Left lung (tissue), 10 donors: Measurements from ENCODE around the gene SLIT3. TPM values are rescaled to one million over a fixed set of nuclear protein-coding genes. Genes with fewer than 3 reads are reported as not detected.

Experiments
- ATAC-seq: fragments of 200-7000 bp; cut with Tn5 transposase; one replicate; pipeline ENCODE4 v1.9.1; 2020; ENCODE audit warnings: moderate library complexity
- DNase-seq, 4 donors: peaks; one replicate each; pipeline ENCODE4 v3.0.0-alpha.2; 2013 to 2020
- H3K27ac ChIP-seq, 2 donors: fragments of 200-600 bp; sonication (generic) in 1 of 2; one replicate each; pipeline versions ENCODE4 v1.5.0 to v1.8.0; 2020 to 2021
- H3K27me3 ChIP-seq, 2 donors: fragments of 200-600 bp; sonication (generic) in 1 of 2; one replicate each; pipeline versions ENCODE4 v1.5.0 to v1.8.0; 2020 to 2021
- H3K36me3 ChIP-seq, 2 donors: fragments of 200-600 bp; sonication (generic) in 1 of 2; one replicate each; pipeline versions ENCODE4 v1.5.0 to v1.8.0; 2020 to 2021
- H3K4me1 ChIP-seq, 2 donors: fragments of 200-600 bp; one replicate each; pipeline ENCODE4 v1.8.0; 2021
- H3K4me3 ChIP-seq, 2 donors: fragments of 200-600 bp; sonication (generic) in 1 of 2; one replicate each; pipeline versions ENCODE4 v1.5.0 to v1.8.0; 2020 to 2021; ENCODE audit warnings: mild to moderate bottlenecking in 1 of 2
- H3K9me3 ChIP-seq, 2 donors: fragments of 200-600 bp; sonication (generic) in 1 of 2; one replicate each; pipeline versions ENCODE4 v1.5.0 to v1.8.0; 2020 to 2021
- intact Hi-C, 2 donors: fragments of 100-400 bp; cut with DNase I; formaldehyde crosslinking; loops; one replicate each; pipeline versions ENCODE4 v1.11.2 to v1.14.2; 2022
- polyA plus RNA-seq, 6 donors: library from polyadenylated mRNA; unstranded; fragments of 120-200 nt; gene quantifications; one replicate each; pipeline ENCODE4 v1.2.1, GENCODE V29; 2013; ENCODE audit not compliant: insufficient read length in 6 of 6
- total RNA-seq, 2 donors: library from RNA; stranded (reverse); fragmentation: NEBNext Ultra II Directional; extraction: Animal tissue kit (Norgen Biotek cat#: 25700); gene quantifications; one replicate each; pipeline ENCODE4 v1.2.1, GENCODE V29; 2021
- TF ChIP-seq, protein P1 (sequence below), 2 donors: fragments of 200-600 bp; sonication (generic) in 1 of 2; IDR thresholded peaks; one replicate each; pipeline versions ENCODE4 v1.5.0 to v1.8.0; 2021; ENCODE audit warnings: antibody characterized with exemption in 2 of 2
- donor health status: DM: no; HTN: yes; CAD: no.
- donor health status: DM: no; HTN: no; CAD: no.

Gene SLIT3
- total and polyA plus RNA-seq, 8 donors, result 37.6 to 77.1 (median 45.9) TPM

DNA sequence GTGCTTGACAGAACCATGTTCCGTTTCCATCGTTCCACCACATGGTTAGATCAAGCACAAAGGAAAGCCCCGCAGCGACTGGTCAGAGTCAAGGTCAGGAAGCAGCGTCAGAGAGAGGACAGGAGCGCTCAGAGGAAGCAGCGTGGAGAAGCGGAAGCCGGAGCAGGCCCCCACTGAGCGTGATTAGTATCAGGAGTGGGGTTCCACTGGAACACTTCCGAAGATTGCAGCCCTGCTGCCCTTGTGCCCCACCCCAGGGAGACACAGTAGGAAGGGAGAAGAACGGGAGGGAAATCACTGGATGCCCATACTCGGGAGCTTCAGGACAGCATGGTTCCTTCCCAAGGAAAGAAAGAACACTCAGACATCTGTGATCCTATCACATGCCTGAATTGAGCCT is 532.8 kb downstream of the SLIT3 start:
- Histone ChIP-seq H3K4me1 (no peaks in the 10 kb centered on the region), H3K27ac (no peak overlapping the region), H3K9me3 (peaks cover 0 to 3% of the 10 kb centered on the region in 2 donors), H3K27me3 (peaks cover 0 to 17% of the 10 kb centered on the region in 2 donors), H3K36me3 (no peaks in the 10 kb centered on the region), H3K4me3 (no peak overlapping the region)
- no peak for DNase-seq
- TF ChIP-seq, protein P1, sequence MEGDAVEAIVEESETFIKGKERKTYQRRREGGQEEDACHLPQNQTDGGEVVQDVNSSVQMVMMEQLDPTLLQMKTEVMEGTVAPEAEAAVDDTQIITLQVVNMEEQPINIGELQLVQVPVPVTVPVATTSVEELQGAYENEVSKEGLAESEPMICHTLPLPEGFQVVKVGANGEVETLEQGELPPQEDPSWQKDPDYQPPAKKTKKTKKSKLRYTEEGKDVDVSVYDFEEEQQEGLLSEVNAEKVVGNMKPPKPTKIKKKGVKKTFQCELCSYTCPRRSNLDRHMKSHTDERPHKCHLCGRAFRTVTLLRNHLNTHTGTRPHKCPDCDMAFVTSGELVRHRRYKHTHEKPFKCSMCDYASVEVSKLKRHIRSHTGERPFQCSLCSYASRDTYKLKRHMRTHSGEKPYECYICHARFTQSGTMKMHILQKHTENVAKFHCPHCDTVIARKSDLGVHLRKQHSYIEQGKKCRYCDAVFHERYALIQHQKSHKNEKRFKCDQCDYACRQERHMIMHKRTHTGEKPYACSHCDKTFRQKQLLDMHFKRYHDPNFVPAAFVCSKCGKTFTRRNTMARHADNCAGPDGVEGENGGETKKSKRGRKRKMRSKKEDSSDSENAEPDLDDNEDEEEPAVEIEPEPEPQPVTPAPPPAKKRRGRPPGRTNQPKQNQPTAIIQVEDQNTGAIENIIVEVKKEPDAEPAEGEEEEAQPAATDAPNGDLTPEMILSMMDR (IDR thresholded peaks at IDR 0.05), result no peak
- intact Hi-C loops, result no loop called here
- no peak for ATAC-seq

DNA sequence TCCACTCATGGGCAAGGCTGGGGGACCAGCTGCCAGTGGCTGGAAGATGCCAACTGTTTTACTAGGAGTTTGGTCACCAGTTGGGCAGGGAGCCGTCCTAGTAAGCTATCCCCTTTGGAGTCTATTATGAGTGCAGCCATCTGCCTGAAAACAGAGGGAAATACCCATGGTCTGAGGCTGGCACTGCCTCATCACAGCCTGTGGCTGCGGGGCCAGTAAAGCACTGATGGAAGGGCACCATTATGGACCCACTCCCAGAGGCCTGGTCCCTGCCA is 534.6 kb downstream of the SLIT3 start:
- no peaks in the 10 kb centered on the region for H3K4me1 ChIP-seq
- H3K9me3 ChIP-seq, result peaks cover 0 to 3% of the 10 kb centered on the region in 2 donors
- peaks cover 0 to 6% of the 10 kb centered on the region in 2 donors for H3K27me3 ChIP-seq
- H3K4me3 ChIP-seq, result no peak overlapping the region
- ATAC-seq (no peak), DNase-seq (no peak)
- no peaks in the 10 kb centered on the region for H3K36me3 ChIP-seq
- TF ChIP-seq, protein P1 (IDR thresholded peaks at IDR 0.05), result no peak
- intact Hi-C loops, result no loop called here
- no peak overlapping the region for H3K27ac ChIP-seq

DNA sequence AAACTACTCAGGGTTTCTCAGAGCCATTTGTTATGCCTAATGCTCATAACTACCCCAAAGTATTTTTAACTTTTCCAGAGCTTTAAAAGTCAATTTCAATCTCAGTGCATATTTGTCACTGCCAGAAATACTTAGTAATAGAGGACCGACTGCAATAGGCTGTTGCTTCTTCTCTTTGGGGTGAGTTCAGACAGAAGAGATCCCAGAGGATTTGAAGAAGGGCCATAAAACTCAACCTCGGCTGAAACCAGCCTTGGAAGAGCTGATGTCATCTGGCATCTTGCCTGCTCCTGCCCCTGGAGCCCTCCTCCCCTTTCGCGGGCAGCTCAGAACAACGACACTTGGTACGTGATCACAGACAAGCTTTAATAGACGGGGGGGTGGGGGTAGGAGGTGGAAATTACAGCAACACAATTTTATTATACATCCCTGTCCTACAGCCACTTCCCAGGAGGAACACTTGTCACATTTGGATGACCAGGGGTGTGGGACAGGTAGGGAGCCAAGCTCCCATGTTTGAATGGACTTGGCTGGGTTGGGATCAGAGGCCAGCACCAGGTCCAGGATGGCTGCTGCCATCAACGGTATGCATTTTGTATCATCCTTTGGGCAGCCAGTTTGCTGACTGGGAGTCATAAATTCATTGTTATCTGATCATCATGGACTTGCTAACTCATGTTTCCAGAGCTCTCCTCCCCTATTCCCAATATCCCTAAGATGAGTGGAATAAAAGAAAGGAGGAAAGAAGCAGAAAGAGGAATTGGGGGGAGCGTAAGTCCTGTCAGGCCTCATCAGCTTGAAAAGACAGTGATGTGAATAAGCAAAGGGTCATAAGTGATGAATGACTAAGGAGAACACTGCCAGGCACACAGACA is 535.2 kb downstream of the SLIT3 start:
- intact Hi-C loops, result no loop called here
- ATAC-seq, result no peak
- TF ChIP-seq, protein P1 (IDR thresholded peaks at IDR 0.05), result no peak
- no peak overlapping the region for H3K27ac ChIP-seq
- no peaks in the 10 kb centered on the region for H3K4me1 ChIP-seq
- no peaks in the 10 kb centered on the region for H3K36me3 ChIP-seq
- DNase-seq, result peak in 1 of 4 donors; percentile 26
- peaks cover 0 to 3% of the 10 kb centered on the region in 2 donors for H3K9me3 ChIP-seq
- peaks cover 0 to 6% of the 10 kb centered on the region in 2 donors for H3K27me3 ChIP-seq
- H3K4me3 ChIP-seq, result no peak overlapping the region

DNA sequence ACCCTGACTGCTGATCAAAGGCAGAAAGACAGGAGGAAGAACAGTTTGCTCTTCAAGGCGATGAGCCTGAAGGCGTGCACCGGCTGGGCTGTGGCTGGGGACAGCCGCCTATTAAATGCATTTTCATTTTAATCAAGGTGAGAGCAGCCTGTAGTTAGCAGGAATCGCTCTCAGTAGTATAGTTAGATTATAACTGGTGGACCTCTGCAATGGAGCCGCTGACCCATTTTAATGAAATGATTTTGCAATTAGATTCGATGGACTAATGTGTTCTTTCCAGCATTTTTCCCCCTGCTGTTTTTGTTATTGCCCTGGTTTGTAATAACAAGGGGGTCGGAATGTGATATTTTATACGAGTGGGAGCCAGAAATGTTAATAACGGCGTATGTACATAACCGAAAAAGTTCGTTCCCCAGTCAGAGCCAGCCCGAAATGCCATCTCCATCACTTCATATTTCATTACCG is 535.8 kb downstream of the SLIT3 start:
- ATAC-seq (no peak), DNase-seq (no peak)
- Histone ChIP-seq H3K9me3 (peaks cover 0 to 3% of the 10 kb centered on the region in 2 donors), H3K27ac (no peak overlapping the region), H3K4me1 (no peaks in the 10 kb centered on the region), H3K36me3 (no peaks in the 10 kb centered on the region), H3K4me3 (no peak overlapping the region), H3K27me3 (peaks cover 0 to 7% of the 10 kb centered on the region in 2 donors)
- TF ChIP-seq, protein P1 (IDR thresholded peaks at IDR 0.05), result no peak
- intact Hi-C loops, result no loop called here

DNA sequence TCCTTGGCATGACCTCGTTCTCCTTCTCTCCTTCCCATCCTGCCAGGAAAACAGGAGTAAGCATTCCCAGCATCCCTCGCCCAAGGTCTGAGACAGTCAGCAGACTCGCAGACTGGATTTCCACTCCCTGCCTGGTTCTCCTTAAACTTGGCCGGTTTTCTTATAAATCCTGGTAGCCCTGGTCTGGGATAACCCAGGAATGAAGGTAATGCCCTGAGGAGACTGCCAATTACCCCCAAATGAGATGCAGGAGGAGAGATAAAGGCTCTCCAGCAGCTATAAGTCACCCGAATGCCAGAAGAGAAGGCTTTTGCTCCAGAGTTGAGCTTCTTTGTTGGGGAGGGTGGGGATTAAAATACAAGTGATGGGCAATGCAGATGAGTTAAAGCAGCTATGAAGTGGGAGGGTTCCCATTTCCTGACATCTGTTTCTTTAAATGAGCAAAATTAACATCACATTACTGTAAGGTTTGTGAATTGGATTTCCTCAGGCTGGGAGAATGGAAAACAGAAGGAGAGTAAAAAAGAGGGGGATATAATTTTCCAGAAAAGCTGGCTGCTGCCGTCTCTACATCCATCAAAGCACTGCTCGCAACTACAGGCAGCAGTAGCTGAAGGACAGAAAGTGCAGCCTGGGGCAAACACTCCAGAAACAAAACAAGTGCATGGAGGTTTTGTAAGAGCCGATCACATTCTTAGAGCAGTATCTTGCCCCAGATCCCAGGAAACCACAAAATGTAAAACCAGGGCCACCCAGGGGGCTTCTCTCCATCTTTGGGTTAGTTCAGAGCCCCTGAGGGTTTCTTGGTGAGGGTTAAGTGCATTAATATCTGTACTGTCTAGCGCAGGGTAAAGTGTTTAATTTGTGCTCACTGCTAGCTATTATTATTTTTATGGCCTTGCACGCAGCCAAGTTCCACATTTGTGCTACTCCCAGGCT is 544.2 kb downstream of the SLIT3 start:
- Histone ChIP-seq H3K36me3 (no peaks in the 10 kb centered on the region), H3K4me3 (no peak overlapping the region), H3K27me3 (peaks cover 0 to 21% of the 10 kb centered on the region in 2 donors), H3K27ac (no peak overlapping the region), H3K9me3 (no peaks in the 10 kb centered on the region), H3K4me1 (no peaks in the 10 kb centered on the region)
- intact Hi-C loops, result no loop called here
- ATAC-seq, result no peak
- DNase-seq, result no peak
- TF ChIP-seq, protein P1 (IDR thresholded peaks at IDR 0.05), result no peak
